Measurements from ENCODE around the gene CCDC188.

- TF ChIP-seq, protein P1, sequence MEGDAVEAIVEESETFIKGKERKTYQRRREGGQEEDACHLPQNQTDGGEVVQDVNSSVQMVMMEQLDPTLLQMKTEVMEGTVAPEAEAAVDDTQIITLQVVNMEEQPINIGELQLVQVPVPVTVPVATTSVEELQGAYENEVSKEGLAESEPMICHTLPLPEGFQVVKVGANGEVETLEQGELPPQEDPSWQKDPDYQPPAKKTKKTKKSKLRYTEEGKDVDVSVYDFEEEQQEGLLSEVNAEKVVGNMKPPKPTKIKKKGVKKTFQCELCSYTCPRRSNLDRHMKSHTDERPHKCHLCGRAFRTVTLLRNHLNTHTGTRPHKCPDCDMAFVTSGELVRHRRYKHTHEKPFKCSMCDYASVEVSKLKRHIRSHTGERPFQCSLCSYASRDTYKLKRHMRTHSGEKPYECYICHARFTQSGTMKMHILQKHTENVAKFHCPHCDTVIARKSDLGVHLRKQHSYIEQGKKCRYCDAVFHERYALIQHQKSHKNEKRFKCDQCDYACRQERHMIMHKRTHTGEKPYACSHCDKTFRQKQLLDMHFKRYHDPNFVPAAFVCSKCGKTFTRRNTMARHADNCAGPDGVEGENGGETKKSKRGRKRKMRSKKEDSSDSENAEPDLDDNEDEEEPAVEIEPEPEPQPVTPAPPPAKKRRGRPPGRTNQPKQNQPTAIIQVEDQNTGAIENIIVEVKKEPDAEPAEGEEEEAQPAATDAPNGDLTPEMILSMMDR (conservative IDR thresholded peaks at IDR 0.05 in 1 of 2, IDR thresholded peaks at IDR 0.05 in 1 of 2; ENCODE audit: extremely low read depth in 1 of 2, insufficient read depth in 1 of 2, low read depth in 1 of 2, low read length in 2 of 2), result no peak
- TF ChIP-seq EZH2 (IDR thresholded peaks at IDR 0.05; ENCODE audit: borderline replicate concordance, low read length), result no peak
Measured at GRCh38 chr22:20145832-20146223, 5.0 kb downstream of the CCDC188 start.

Data from mammary epithelial cell (primary cell).